HepG2 (cell line): Measurements from ENCODE around the gene RRAS. TPM values are rescaled to one million over a fixed set of nuclear protein-coding genes. Genes with fewer than 3 reads are reported as not detected.

ENCODE experiments used
- ATAC-seq: fragments of 200-7000 bp; cut with Tn5 transposase; 3 replicates; pipeline ENCODE4 v1.9.1; 2020; ENCODE audit warnings: mild to moderate bottlenecking, moderate library complexity
- BruUV-seq: library from RNA; stranded (reverse); fragments of 400-500 nt; replicated peaks from 2 replicates; lab custom pipeline; 2021; lab: Mats Ljungman, UMichigan
- CTCF ChIA-PET: fragments of 300-600 bp; formaldehyde crosslinking; extraction: SDS; loops from one replicate; lab custom pipeline; 2021; ENCODE audit warnings: low total read pairs, inconsistent platforms, low intra/inter-chr PET ratio; lab: Yijun Ruan, JAX
- POLR2A ChIA-PET: fragments of 350-600 bp; sonication (Branson Sonifier 250); formaldehyde crosslinking; loops from one replicate; lab custom pipeline; 2020; ENCODE audit warnings: antibody characterized with exemption, inconsistent platforms; lab: Yijun Ruan, JAX
- DNase-seq: peaks from one replicate; pipeline ENCODE4 v3.0.0-alpha.2; 2015; ENCODE audit warnings: low spot score
- FAIRE-seq: peaks from 3 replicates; lab custom pipeline; 2011; peaks lifted over from hg19 to GRCh38; lab: Jason Lieb, UNC
- H2AFZ ChIP-seq: one replicate; pipeline ENCODE4 v1.6.1; 2011; ENCODE audit warnings: low read length, inconsistent platforms
- H3K27ac ChIP-seq: fragments of 300-600 bp; 3 replicates; pipeline ENCODE4 v1.8.0; 2011; ENCODE audit warnings: mixed run types, mild to moderate bottlenecking, mixed read lengths, low read length, inconsistent platforms; ENCODE audit not compliant: insufficient read depth; ENCODE audit errors: extremely low read length
- H3K27me3 ChIP-seq, 2 experiments: fragments of 200-600 bp in 1 of 2; 2 replicates in 1 of 2; 3 replicates in 1 of 2; pipeline versions ENCODE4 v1.6.0 to v1.8.0; 2011; ENCODE audit warnings: low read length in 2 of 2, mild to moderate bottlenecking in 2 of 2, moderate library complexity in 2 of 2, inconsistent platforms in 1 of 2; ENCODE audit not compliant: insufficient read depth in 2 of 2, control insufficient read depth in 1 of 2
- H3K36me3 ChIP-seq, 2 experiments: fragments of 200-600 bp in 1 of 2; replicated peaks in 1 of 2; 2 replicates in 1 of 2; 3 replicates in 1 of 2; pipeline versions ENCODE4 v1.5.1 to v1.8.0; 2011; ENCODE audit warnings: low read length in 2 of 2, inconsistent platforms in 1 of 2; ENCODE audit not compliant: insufficient read depth in 2 of 2, control insufficient read depth in 1 of 2
- H3K4me1 ChIP-seq: 2 replicates; pipeline ENCODE4 v1.5.1; 2012; ENCODE audit warnings: low read length, inconsistent platforms; ENCODE audit not compliant: insufficient read depth
- H3K4me2 ChIP-seq: 2 replicates; pipeline ENCODE4 v1.6.0; 2011; ENCODE audit warnings: low read depth, low read length, inconsistent platforms
- H3K4me3 ChIP-seq, 3 experiments: fragments of 200-600 bp in 1 of 3; sonication (generic), shearing (Covaris generic) in 1 of 3; replicated peaks in 1 of 3; 2 replicates each; pipeline ENCODE4 v1.5.1; 2011 to 2016; ENCODE audit warnings: low read length in 3 of 3, inconsistent platforms in 2 of 3, low read depth in 2 of 3, mild to moderate bottlenecking in 2 of 3, control low read depth in 1 of 3, mixed read lengths in 1 of 3; ENCODE audit not compliant: insufficient read depth in 1 of 3
- H3K79me2 ChIP-seq: one replicate; pipeline ENCODE4 v1.6.1; 2011; ENCODE audit warnings: low read length, inconsistent platforms; ENCODE audit not compliant: insufficient read depth
- H3K9ac ChIP-seq: 2 replicates; pipeline ENCODE4 v1.6.0; 2011; ENCODE audit warnings: mild to moderate bottlenecking, low read depth, low read length, inconsistent platforms; ENCODE audit not compliant: insufficient read depth
- H3K9me3 ChIP-seq: 2 replicates; pipeline ENCODE4 v1.5.1; 2012; ENCODE audit warnings: mild to moderate bottlenecking, low read length
- H4K20me1 ChIP-seq: 2 replicates; pipeline ENCODE4 v1.6.0; 2011; ENCODE audit warnings: inconsistent platforms, mild to moderate bottlenecking, low read length, moderate library complexity; ENCODE audit not compliant: insufficient read depth
- FOXO1 ChIP-seq: sonication (generic); formaldehyde crosslinking; IDR thresholded peaks from 2 replicates; pipeline ENCODE4 v1.4.0; 2020; ENCODE audit warnings: missing genetic modification reagents
- GZF1 ChIP-seq: sonication (generic); formaldehyde crosslinking; IDR thresholded peaks from 2 replicates; pipeline ENCODE4 v1.5.1; 2020; ENCODE audit warnings: mild to moderate bottlenecking, missing genetic modification reagents
- KLF11 ChIP-seq: IDR thresholded peaks from 2 replicates; pipeline ENCODE4 v1.6.1; 2016; ENCODE audit warnings: missing compliant biosample characterization
- MLLT10 ChIP-seq: sonication (generic); formaldehyde crosslinking; IDR thresholded peaks from 2 replicates; pipeline ENCODE4 v1.4.0; 2020; ENCODE audit warnings: missing genetic modification reagents
- NFE2L2 ChIP-seq: fragments of 150-350 bp; IDR thresholded peaks from 2 replicates; pipeline ENCODE4 v1.6.1; 2014; ENCODE audit warnings: low read length
- NR3C1 ChIP-seq: sonication (generic); formaldehyde crosslinking; IDR thresholded peaks from 2 replicates; pipeline ENCODE4 v1.4.0; 2020; ENCODE audit warnings: missing genetic modification reagents
- POGZ ChIP-seq: sonication (generic); formaldehyde crosslinking; IDR thresholded peaks from 2 replicates; pipeline ENCODE4 v1.4.0; 2020; ENCODE audit warnings: mild to moderate bottlenecking, missing genetic modification reagents
- PTBP1 ChIP-seq: fragments of 200-400 bp; formaldehyde crosslinking; IDR thresholded peaks from 2 replicates; pipeline ENCODE4 v1.6.1; 2018; ENCODE audit warnings: low read length, low read depth; ENCODE audit not compliant: poor library complexity, severe bottlenecking
- RBAK ChIP-seq: sonication (generic); formaldehyde crosslinking; IDR thresholded peaks from 2 replicates; pipeline ENCODE4 v1.5.1; 2020; ENCODE audit warnings: mild to moderate bottlenecking, missing genetic modification reagents
- RFXANK ChIP-seq: IDR thresholded peaks from 2 replicates; pipeline ENCODE4 v1.6.1; 2016
- TCF12 ChIP-seq, 2 experiments: fragments of 450-650 bp in 1 of 2; sonication (generic) in 1 of 2; formaldehyde crosslinking in 1 of 2; IDR thresholded peaks; 2 replicates each; pipeline versions ENCODE4 v1.6.1 to v1.8.0; 2017 to 2022; ENCODE audit warnings: antibody characterized with exemption in 1 of 2, mild to moderate bottlenecking in 1 of 2, missing genetic modification reagents in 1 of 2, moderate library complexity in 1 of 2
- THAP11 ChIP-seq: IDR thresholded peaks from 2 replicates; pipeline ENCODE4 v1.6.1; 2016; ENCODE audit warnings: missing biosample characterization, missing genetic modification reagents
- ZNF263 ChIP-seq: sonication (generic); formaldehyde crosslinking; IDR thresholded peaks from 2 replicates; pipeline ENCODE4 v1.4.0; 2020; ENCODE audit warnings: missing genetic modification reagents
- ZNF484 ChIP-seq: sonication (generic); formaldehyde crosslinking; IDR thresholded peaks from 2 replicates; pipeline ENCODE4 v1.5.1; 2020; ENCODE audit warnings: mild to moderate bottlenecking, low read depth, missing genetic modification reagents, borderline replicate concordance
- ZNF550 ChIP-seq: sonication (generic); formaldehyde crosslinking; IDR thresholded peaks from 2 replicates; pipeline ENCODE4 v1.4.0; 2020; ENCODE audit warnings: mild to moderate bottlenecking, missing genetic modification reagents, borderline replicate concordance
- ZNF703 ChIP-seq: sonication (generic); formaldehyde crosslinking; IDR thresholded peaks from 2 replicates; pipeline ENCODE4 v1.5.1; 2020; ENCODE audit warnings: missing genetic modification reagents, mild to moderate bottlenecking, moderate library complexity, borderline replicate concordance
- ZNF768 ChIP-seq: sonication (generic); formaldehyde crosslinking; IDR thresholded peaks from 2 replicates; pipeline ENCODE4 v1.4.0; 2020; ENCODE audit warnings: missing genetic modification reagents
- ZNF777 ChIP-seq: sonication (generic); formaldehyde crosslinking; IDR thresholded peaks from 2 replicates; pipeline ENCODE4 v1.4.0; 2020; ENCODE audit warnings: missing genetic modification reagents
- ZSCAN31 ChIP-seq: sonication (generic); formaldehyde crosslinking; IDR thresholded peaks from 2 replicates; pipeline ENCODE4 v1.5.0; 2020; ENCODE audit warnings: low read depth, mild to moderate bottlenecking, missing genetic modification reagents
- WGBS: methylation state at CpG from one replicate; pipeline ENCODE4 v1.1.6; 2017; ENCODE audit warnings: low lambda C conversion rate; 5-methylcytosine and 5-hydroxymethylcytosine counted together
- in situ Hi-C: cut with HindIII; loops from 2 replicates; pipeline ENCODE4 v1.10.0; 2017; ENCODE audit warnings: low pct_unique_long_range_greater_than_20kb; ENCODE audit not compliant: extremely low pct_ligation_motif_present
- intact Hi-C: fragments of 100-400 bp; cut with micrococcal nuclease; formaldehyde crosslinking; loops from one replicate; pipeline ENCODE4 v1.10.0; 2022; ENCODE audit not compliant: unreplicated experiment
- polyA plus RNA-seq, 8 experiments: library from polyadenylated mRNA; depleted of rRNA in 3 of 8; stranded (reverse) in 7 of 8; unstranded in 1 of 8; fragments of >200 nt; fragmentation: Illumina TruSeq in 4 of 8; extraction: Trizol in 4 of 8; gene quantifications; 2 replicates each; pipeline versions ENCODE4 v1.2.1 to v1.2.3, GENCODE V29; 2011 to 2016; ENCODE audit warnings: low read depth in 4 of 8, missing spikeins in 1 of 8, mixed read lengths in 1 of 8; ENCODE audit not compliant: insufficient read depth in 1 of 8
- total RNA-seq, 5 experiments: library from RNA; depleted of rRNA; stranded (reverse); fragments of >200 nt; fragmentation: Illumina TruSeq; extraction: Trizol; gene quantifications; 2 replicates each; pipeline ENCODE4 v1.2.3, GENCODE V29; 2016; ENCODE audit warnings: low read depth in 1 of 5
- TF ChIP-seq, protein P1 (sequence below): sonication (generic); formaldehyde crosslinking; IDR thresholded peaks from 2 replicates; pipeline ENCODE4 v1.5.0; 2020; ENCODE audit warnings: mild to moderate bottlenecking, missing genetic modification reagents
- TF ChIP-seq, protein P2 (sequence below): IDR thresholded peaks from 2 replicates; pipeline ENCODE4 v1.6.1; 2016; ENCODE audit warnings: low read depth, borderline replicate concordance
- TF ChIP-seq, protein P3 (sequence below): sonication (generic); formaldehyde crosslinking; IDR thresholded peaks from 2 replicates; pipeline ENCODE4 v1.4.0; 2020; ENCODE audit warnings: missing genetic modification reagents

The RRAS gene
- total and polyA plus RNA-seq, 2 of the 13 experiments (the other 11 are each of a cell fraction or from before 2014, with no cell fraction given) = 1.5 to 12.0 TPM

DNA sequence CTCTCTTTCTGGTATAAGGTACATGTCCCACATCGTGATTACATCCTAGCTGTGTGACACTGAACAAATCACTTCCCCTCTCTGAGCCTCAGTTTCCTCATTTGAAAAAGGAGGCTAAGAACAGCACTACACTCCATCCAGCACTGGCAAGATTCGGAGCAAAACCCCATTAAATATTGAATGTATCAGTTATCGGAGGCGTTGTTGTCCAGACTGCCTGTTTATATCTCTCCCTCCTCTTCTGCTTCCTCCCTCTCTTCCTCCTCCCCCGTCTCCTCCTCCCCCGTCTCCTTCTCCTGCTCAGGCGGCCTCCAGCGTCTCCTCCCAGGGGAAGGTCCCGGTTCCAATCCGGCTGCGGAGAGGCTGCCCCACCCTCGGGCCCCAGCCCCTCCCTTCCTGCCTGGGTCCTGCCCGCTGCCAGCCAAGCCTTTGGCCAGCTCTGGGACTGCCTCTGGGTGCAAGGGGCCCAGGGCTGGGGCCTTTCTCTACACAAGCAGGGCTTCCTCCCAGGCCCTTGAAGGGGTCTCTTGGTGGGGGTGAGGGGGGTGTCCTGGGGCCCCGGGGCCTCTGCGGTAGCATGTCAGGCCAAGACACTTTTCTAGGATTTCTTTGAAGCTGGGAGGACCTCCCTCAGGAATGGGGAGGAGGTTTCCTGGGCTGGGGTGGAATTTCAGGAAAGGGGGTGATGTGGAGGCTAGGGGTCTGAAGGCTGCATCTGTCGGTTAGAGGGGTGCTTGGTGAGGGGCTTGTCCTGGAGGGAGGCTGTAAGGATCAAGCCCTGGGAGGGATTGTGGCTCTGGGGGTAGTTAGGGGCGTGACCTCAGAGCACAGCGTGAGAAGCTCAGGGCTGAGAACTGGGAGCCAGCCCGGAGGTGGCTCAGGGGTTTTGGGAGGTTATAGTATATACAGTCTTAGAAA is 1.9 kb downstream of the RRAS start:
- BruUV-seq = no TSS peak
- peaks cover 9% of the 10 kb centered on the region for H3K79me2 ChIP-seq
- H3K4me3 ChIP-seq = no peak overlapping the region; a peak in 2 of 6 replicates
- H3K9ac ChIP-seq = no peak overlapping the region
- H2AFZ ChIP-seq = no peak overlapping the region
- no peaks in the 10 kb centered on the region; a peak in 1 of 5 replicates for H3K27me3 ChIP-seq
- no peak overlapping the region for H3K27ac ChIP-seq
- ATAC-seq (no peak), DNase-seq (no peak), FAIRE-seq (no peak)
- H4K20me1 ChIP-seq = no peaks in the 10 kb centered on the region
- 18% methylated on average over 18 of the region's 19 CpGs for WGBS
- ChIA-PET POLR2A (interaction anchor here (0.9 kb wide), 1 partner anchor 142 kb away, joined by 3 read pairs; no protein-coding TSS in a partner anchor), CTCF (no interaction called here)
- peaks cover 25% of the 10 kb centered on the region for H3K4me1 ChIP-seq
- intact Hi-C loops (no loop called here), in situ Hi-C loops (no loop called here)
- H3K4me2 ChIP-seq = peak overlapping the region; percentile 37
- no peaks in the 10 kb centered on the region for H3K36me3 ChIP-seq
- no peaks in the 10 kb centered on the region for H3K9me3 ChIP-seq
- no peak for TF ChIP-seq ZNF703 (CRISPR knock-in tag)
- peak; percentile 8; the same call in 1 of the 2 replicates for TF ChIP-seq ZNF768 (CRISPR knock-in tag)
- no peak for TF ChIP-seq ZNF777 (CRISPR knock-in tag)
- no peak for TF ChIP-seq GZF1 (CRISPR knock-in tag)
- TF ChIP-seq, protein P1, sequence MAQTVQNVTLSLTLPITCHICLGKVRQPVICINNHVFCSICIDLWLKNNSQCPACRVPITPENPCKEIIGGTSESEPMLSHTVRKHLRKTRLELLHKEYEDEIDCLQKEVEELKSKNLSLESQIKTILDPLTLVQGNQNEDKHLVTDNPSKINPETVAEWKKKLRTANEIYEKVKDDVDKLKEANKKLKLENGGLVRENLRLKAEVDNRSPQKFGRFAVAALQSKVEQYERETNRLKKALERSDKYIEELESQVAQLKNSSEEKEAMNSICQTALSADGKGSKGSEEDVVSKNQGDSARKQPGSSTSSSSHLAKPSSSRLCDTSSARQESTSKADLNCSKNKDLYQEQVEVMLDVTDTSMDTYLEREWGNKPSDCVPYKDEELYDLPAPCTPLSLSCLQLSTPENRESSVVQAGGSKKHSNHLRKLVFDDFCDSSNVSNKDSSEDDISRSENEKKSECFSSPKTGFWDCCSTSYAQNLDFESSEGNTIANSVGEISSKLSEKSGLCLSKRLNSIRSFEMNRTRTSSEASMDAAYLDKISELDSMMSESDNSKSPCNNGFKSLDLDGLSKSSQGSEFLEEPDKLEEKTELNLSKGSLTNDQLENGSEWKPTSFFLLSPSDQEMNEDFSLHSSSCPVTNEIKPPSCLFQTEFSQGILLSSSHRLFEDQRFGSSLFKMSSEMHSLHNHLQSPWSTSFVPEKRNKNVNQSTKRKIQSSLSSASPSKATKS (CRISPR knock-in tag) = no peak
- no peak for TF ChIP-seq PTBP1
- no peak for TF ChIP-seq NFE2L2
- TF ChIP-seq RFXANK (CRISPR knock-in tag) = no peak
- no peak for TF ChIP-seq ZNF550
- TF ChIP-seq, protein P2, sequence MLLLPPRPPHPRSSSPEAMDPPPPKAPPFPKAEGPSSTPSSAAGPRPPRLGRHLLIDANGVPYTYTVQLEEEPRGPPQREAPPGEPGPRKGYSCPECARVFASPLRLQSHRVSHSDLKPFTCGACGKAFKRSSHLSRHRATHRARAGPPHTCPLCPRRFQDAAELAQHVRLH (CRISPR knock-in tag) = no peak
- TF ChIP-seq RBAK (CRISPR knock-in tag) = no peak
- TF ChIP-seq THAP11 = no peak
- no peak for TF ChIP-seq ZNF484 (CRISPR knock-in tag)
- peak; percentile 77; the same call in 1 of the 2 replicates for TF ChIP-seq ZNF263 (CRISPR knock-in tag)
- no peak for TF ChIP-seq FOXO1 (CRISPR knock-in tag)
- TF ChIP-seq NR3C1 = no peak
- TF ChIP-seq MLLT10 (CRISPR knock-in tag) = no peak
- no peak for TF ChIP-seq KLF11 (CRISPR knock-in tag)
- TF ChIP-seq, protein P3, sequence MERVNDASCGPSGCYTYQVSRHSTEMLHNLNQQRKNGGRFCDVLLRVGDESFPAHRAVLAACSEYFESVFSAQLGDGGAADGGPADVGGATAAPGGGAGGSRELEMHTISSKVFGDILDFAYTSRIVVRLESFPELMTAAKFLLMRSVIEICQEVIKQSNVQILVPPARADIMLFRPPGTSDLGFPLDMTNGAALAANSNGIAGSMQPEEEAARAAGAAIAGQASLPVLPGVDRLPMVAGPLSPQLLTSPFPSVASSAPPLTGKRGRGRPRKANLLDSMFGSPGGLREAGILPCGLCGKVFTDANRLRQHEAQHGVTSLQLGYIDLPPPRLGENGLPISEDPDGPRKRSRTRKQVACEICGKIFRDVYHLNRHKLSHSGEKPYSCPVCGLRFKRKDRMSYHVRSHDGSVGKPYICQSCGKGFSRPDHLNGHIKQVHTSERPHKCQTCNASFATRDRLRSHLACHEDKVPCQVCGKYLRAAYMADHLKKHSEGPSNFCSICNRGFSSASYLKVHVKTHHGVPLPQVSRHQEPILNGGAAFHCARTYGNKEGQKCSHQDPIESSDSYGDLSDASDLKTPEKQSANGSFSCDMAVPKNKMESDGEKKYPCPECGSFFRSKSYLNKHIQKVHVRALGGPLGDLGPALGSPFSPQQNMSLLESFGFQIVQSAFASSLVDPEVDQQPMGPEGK = 0 out of 2 replicates have a peak, but pooled peaks have one; percentile 23
- TF ChIP-seq ZSCAN31 = no peak
- no peak for TF ChIP-seq TCF12 (IDR thresholded peaks at IDR 0.05)
- no peak for TF ChIP-seq TCF12 (CRISPR knock-in tag; IDR thresholded peaks at IDR 0.05)
- TF ChIP-seq POGZ (CRISPR knock-in tag) = no peak
